Astrocyte (in vitro differentiated cells and primary cell): ENCODE data around the gene PPFIBP1. TPM values are rescaled to one million over a fixed set of nuclear protein-coding genes. Genes with fewer than 3 reads are reported as not detected.
A peak's percentile ranks its signal among the peaks of the same experiment; 100 is the strongest.
"Not testable (repeated sequence)": the region's sequence is repeated elsewhere in the genome, so short reads cannot be mapped to it uniquely, and the experiment has no call there.

Experiments
- DNase-seq: peaks from one replicate; pipeline ENCODE4 v3.0.0-alpha.2; 2010; ENCODE audit warnings: low read depth
- FAIRE-seq: peaks from 2 replicates; lab custom pipeline; 2011; peaks lifted over from hg19 to GRCh38; lab: Jason Lieb, UNC
- H2AFZ ChIP-seq: 2 replicates; pipeline ENCODE4 v1.6.0; 2012; ENCODE audit warnings: low read depth, low read length, inconsistent platforms
- H3K27ac ChIP-seq: 2 replicates; pipeline ENCODE4 v1.5.1; 2011; ENCODE audit warnings: low read depth, low read length, inconsistent platforms
- H3K27me3 ChIP-seq: 2 replicates; pipeline ENCODE4 v1.6.0; 2011; ENCODE audit warnings: low read length, inconsistent platforms; ENCODE audit not compliant: insufficient read depth
- H3K36me3 ChIP-seq: 2 replicates; pipeline ENCODE4 v1.5.1; 2011; ENCODE audit warnings: low read length, inconsistent platforms; ENCODE audit not compliant: insufficient read depth
- H3K4me1 ChIP-seq: 2 replicates; pipeline ENCODE4 v1.5.1; 2011; ENCODE audit warnings: low read length, inconsistent platforms; ENCODE audit not compliant: insufficient read depth
- H3K4me2 ChIP-seq: 2 replicates; pipeline ENCODE4 v1.6.0; 2012; ENCODE audit warnings: low read length, inconsistent platforms
- H3K4me3 ChIP-seq: 2 replicates; pipeline ENCODE4 v1.5.1; 2011; ENCODE audit warnings: low read depth, mild to moderate bottlenecking, low read length, inconsistent platforms; ENCODE audit not compliant: insufficient read depth
- H3K79me2 ChIP-seq: 2 replicates; pipeline ENCODE4 v1.6.0; 2012; ENCODE audit warnings: mild to moderate bottlenecking, low read length, inconsistent platforms; ENCODE audit not compliant: insufficient read depth
- H3K9ac ChIP-seq: 2 replicates; pipeline ENCODE4 v1.6.0; 2012; ENCODE audit warnings: mild to moderate bottlenecking, low read length, inconsistent platforms
- H3K9me3 ChIP-seq: 2 replicates; pipeline ENCODE4 v1.5.1; 2012; ENCODE audit warnings: low read depth, mild to moderate bottlenecking, low read length, inconsistent platforms; ENCODE audit not compliant: insufficient read depth
- H4K20me1 ChIP-seq: 2 replicates; pipeline ENCODE4 v1.6.0; 2012; ENCODE audit warnings: low read length, inconsistent platforms; ENCODE audit not compliant: insufficient read depth
- H3K27ac Mint-ChIP-seq: one replicate; pipeline ENCODE4 v1.8.0; 2021; ENCODE audit warnings: mild to moderate bottlenecking, mixed read lengths; ENCODE audit not compliant: unreplicated experiment
- H3K27me3 Mint-ChIP-seq: one replicate; pipeline ENCODE4 v1.8.0; 2021; ENCODE audit warnings: low read depth, mixed read lengths; ENCODE audit not compliant: unreplicated experiment
- H3K36me3 Mint-ChIP-seq: one replicate; pipeline ENCODE4 v1.8.0; 2021; ENCODE audit warnings: low read depth, mixed read lengths; ENCODE audit not compliant: unreplicated experiment
- H3K4me1 Mint-ChIP-seq: one replicate; pipeline ENCODE4 v1.8.0; 2021; ENCODE audit warnings: low read depth, mixed read lengths; ENCODE audit not compliant: unreplicated experiment
- H3K4me3 Mint-ChIP-seq: one replicate; pipeline ENCODE4 v1.8.0; 2021; ENCODE audit warnings: mild to moderate bottlenecking, moderate library complexity, mixed read lengths; ENCODE audit not compliant: unreplicated experiment
- H3K9me3 Mint-ChIP-seq: one replicate; pipeline ENCODE4 v1.8.0; 2021; ENCODE audit warnings: mild to moderate bottlenecking, mixed read lengths; ENCODE audit not compliant: unreplicated experiment
- CTCF ChIP-seq: IDR thresholded peaks from 2 replicates; pipeline ENCODE4 v1.5.1; 2011; ENCODE audit warnings: low read depth, mild to moderate bottlenecking, inconsistent platforms, low read length, moderate library complexity; ENCODE audit not compliant: insufficient read depth
- EZH2 ChIP-seq: IDR thresholded peaks from 2 replicates; pipeline ENCODE4 v1.6.1; 2012; ENCODE audit warnings: mild to moderate bottlenecking, low read length, inconsistent platforms; ENCODE audit not compliant: insufficient read depth
- total RNA-seq: library from RNA; stranded (reverse); gene quantifications from 2 replicates; pipeline ENCODE4 v1.2.1, GENCODE V29; 2021

PPFIBP1 gene
- total RNA-seq, 1 donor from 2014 or later: 147 TPM

- Mint-ChIP-seq H3K27me3 (no peaks in the 10 kb centered on the region), H3K27ac (no peak overlapping the region), H3K36me3 (peaks cover 4% of the 10 kb centered on the region), H3K9me3 (no peaks in the 10 kb centered on the region), H3K4me1 (no peaks in the 10 kb centered on the region), H3K4me3 (no peak overlapping the region)
- DNase-seq (no peak), FAIRE-seq (no peak)
- no peaks in the 10 kb centered on the region for H4K20me1 ChIP-seq
- no peaks in the 10 kb centered on the region for H3K27me3 ChIP-seq
- H3K4me1 ChIP-seq: no peaks in the 10 kb centered on the region
- H3K9ac ChIP-seq: no peak overlapping the region
- no peak overlapping the region for H3K27ac ChIP-seq
- no peak overlapping the region for H3K4me2 ChIP-seq
- no peak overlapping the region for H3K4me3 ChIP-seq
- no peak overlapping the region for H2AFZ ChIP-seq
- no peaks in the 10 kb centered on the region for H3K79me2 ChIP-seq
- no peaks in the 10 kb centered on the region for H3K9me3 ChIP-seq
- no peak for TF ChIP-seq EZH2
- no peak for TF ChIP-seq CTCF
- H3K36me3 ChIP-seq: peaks cover 13% of the 10 kb centered on the region
Observed at GRCh38 chr12:27653661-27654060, 129.7 kb downstream of the PPFIBP1 start.

DNA sequence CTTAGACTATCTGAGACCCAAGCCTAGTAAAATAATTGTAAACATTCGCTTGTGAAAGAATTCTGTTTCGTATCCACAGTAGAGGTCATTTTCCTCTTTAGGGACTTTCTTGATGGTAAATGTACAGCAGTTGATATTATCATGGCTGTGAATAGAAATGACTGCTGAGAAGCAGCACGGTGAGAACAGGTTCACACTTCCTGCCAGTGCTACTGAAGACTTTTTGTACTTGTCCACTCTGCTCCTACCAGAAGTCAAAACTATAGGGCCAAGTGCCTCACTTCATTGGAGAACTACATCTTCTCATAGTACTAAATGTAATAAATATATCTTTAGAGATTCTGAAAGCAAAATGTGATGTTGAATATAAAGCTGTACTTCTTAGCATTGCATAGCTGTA, 131.5 kb downstream of the PPFIBP1 start:
- H3K4me3 Mint-ChIP-seq: not testable (repeated sequence)

GRCh38 chr12:27657296-27657695, 133.3 kb downstream of the PPFIBP1 start:
- Histone ChIP-seq H3K79me2 (no peaks in the 10 kb centered on the region), H3K9ac (no peak overlapping the region), H3K4me2 (no peak overlapping the region), H3K27me3 (no peaks in the 10 kb centered on the region), H2AFZ (no peak overlapping the region), H3K4me3 (no peak overlapping the region), H3K4me1 (no peaks in the 10 kb centered on the region), H3K9me3 (no peaks in the 10 kb centered on the region), H3K36me3 (peaks cover 28% of the 10 kb centered on the region), H4K20me1 (no peaks in the 10 kb centered on the region), H3K27ac (peak overlapping the region; percentile 28)
- H3K4me1 Mint-ChIP-seq: peaks cover 7% of the 10 kb centered on the region
- no peaks in the 10 kb centered on the region for H3K27me3 Mint-ChIP-seq
- TF ChIP-seq CTCF (no peak), EZH2 (no peak)
- no peak for FAIRE-seq
- no peaks in the 10 kb centered on the region for H3K9me3 Mint-ChIP-seq
- H3K27ac Mint-ChIP-seq: no peak overlapping the region
- H3K4me3 Mint-ChIP-seq: no peak overlapping the region
- peak; percentile 11 for DNase-seq
- H3K36me3 Mint-ChIP-seq: peaks cover 9% of the 10 kb centered on the region

More for the DNA sequence above, 131.5 kb downstream of the PPFIBP1 start:
- not testable (repeated sequence) for H3K9me3 ChIP-seq, H4K20me1 ChIP-seq, H3K4me3 ChIP-seq, H3K9me3 Mint-ChIP-seq, H2AFZ ChIP-seq, H3K27ac ChIP-seq, H3K79me2 ChIP-seq, H3K36me3 Mint-ChIP-seq, H3K4me1 ChIP-seq, H3K27me3 ChIP-seq, H3K4me2 ChIP-seq, H3K27ac Mint-ChIP-seq, DNase-seq, H3K9ac ChIP-seq, H3K27me3 Mint-ChIP-seq, H3K4me1 Mint-ChIP-seq
- peak; percentile 20 for FAIRE-seq
- peaks cover 15% of the 10 kb centered on the region for H3K36me3 ChIP-seq
